HG02763 (cell line): ENCODE results near the gene KMT2E.

Experiments used
- ATAC-seq: cut with Tn5 transposase; IDR thresholded peaks from one replicate; pipeline ENCODE4 v1.9.1; 2021; ENCODE audit warnings: mild to moderate bottlenecking, moderate library complexity; ENCODE audit not compliant: unreplicated experiment

Gene KMT2E

DNA sequence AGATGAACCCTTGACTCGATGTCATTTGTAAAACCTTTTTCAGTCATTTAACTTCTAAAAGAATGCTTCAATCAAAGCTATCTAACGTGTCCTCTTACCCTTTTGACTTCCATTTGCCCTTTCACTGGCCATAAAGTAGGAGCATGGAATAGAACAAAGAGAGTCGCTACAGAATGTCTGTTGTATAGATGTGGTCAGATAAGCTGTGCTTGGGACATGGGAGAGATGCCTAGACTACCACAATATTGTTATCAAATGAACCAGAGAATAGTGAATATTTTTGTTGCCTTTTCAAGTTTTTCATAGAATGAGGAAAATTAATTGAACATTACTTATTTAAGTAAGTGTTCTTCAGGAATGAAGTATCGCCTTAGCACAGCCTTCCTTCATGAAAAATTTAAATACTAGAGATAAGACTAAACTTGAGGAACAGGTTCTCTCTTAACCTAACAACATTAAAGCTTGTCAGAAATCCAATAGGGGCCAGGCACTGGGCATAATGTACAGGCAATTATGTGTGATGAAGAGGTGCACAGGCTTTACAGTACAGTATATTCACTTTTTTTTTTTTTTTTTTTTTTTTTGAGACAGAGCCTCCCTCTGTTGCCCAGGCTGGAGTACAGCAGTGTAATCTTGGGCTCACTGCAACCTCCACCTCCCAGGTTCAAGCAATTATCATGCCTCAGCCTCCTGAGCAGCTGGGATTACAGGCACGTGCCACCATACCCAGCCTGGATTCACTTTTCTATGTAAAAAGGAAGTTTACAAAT is 7.5 kb upstream of the KMT2E start:
- no peak for ATAC-seq

DNA sequence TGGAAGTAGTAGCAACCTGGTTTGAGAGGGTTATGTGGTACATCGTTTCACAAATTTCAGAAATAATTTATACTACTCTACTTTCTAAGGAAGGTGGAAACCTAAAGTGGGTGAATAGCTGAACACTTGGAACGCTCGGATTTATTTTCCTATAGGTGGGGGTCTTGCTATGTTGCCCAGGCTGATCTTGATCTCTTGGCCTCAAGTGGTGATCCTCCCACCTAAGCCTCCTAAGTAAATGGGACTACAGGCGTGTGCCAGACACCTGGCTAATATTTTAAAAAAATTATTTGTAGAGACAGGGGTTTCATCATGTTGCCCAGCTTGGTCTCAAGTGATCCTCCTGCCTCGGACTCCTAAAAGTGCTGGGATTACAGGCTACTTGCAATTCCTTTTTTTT is 6.7 kb upstream of the KMT2E start:
- ATAC-seq, result no peak

DNA sequence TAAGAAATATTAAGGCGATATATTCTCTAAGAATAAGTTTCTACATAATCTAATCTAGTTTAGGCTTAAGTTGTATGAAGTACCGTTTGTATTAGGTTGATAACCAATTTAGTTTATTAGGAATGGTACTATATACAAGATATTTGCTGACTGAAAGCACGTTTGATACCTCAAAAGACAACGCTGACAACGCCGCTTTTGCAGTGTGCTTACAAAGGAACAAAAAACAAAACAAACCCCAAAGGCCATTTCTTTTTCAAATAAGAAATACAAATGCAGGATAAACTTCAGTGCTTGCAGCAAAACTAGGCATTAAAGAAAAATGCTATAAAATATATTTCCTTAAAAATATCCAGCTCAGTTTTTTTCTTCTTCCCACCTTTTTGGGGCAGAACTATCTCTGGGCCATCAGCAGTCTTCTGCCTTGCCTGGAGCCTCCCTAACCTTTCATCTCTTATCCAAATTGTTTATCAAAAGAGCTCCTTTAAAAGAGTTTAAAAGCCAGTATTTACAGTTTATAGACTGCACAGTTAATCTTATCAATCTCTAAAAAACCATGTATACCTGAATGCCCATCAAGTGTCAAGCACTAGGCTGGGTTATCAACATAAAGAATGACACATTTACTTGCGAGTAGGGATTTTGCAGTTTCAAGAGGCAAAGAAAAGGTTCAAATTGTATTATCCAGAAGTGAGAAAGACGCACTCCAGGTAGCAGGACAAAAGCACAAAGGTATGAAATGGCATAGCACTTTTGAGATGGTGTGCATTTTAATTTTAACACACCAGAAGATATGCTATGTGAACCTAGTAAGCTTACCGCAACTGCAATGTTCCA is 4.1 kb upstream of the KMT2E start:
- ATAC-seq, result no peak

DNA sequence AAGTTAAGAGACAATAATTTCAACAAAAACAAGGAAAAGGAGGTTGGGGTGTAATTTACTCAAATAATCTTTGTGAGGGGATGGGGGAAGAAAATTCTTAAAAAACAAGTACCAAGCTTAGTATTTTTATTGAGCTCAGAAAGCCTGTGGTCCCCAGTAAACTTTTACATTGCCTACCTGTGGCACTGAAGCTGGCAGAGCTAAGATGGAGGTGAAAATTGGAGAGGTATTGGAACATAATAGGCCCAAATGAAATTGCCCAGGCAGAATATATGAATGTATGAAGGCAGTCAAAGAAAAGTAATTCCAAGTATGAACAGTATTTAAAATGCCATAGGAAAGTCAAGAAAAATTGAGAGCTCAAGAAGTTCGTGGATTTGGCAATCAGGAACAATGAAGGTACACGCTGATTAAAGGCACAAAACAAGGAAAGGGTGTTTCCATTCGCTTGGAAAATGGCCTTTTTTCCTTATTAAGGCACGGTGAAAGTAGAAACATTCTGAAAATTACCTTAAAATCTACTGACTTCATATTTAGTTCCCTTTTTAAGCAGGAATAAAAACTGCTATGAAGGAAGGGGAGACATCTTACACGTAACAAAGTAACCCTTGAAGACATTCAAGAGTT is 3.4 kb upstream of the KMT2E start:
- no peak for ATAC-seq

DNA sequence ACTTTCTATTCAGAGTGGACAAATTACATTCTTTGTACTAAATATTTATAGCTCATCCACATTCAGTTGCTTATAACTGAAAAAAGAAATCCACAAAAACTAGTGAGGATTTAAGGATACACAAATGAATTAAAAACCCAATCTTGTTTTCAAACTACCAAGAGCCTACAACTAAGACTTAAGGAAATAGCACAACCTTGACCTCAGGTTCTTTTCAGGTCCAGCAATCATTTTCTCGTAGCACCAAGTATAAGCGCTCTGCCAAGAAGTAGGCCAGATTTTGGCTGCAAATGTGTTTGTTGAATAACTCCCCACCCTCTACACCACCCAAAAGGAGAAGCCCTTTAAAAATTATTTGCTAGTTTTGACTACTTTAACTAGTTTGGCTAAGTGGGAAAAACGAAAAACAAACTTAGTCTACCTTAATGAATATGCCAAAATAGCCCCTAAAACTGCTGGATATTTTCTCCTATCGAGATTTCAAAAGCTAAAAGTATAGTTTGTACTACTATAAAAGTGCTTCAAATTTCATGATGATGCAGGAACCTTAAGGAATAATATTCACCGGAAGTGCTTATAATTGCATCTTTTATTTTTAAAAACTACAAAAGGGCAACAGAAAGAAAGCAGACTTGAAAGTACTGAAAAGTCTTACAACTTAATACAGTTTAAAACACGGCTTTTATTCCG is 2.7 kb upstream of the KMT2E start:
- no peak for ATAC-seq

DNA sequence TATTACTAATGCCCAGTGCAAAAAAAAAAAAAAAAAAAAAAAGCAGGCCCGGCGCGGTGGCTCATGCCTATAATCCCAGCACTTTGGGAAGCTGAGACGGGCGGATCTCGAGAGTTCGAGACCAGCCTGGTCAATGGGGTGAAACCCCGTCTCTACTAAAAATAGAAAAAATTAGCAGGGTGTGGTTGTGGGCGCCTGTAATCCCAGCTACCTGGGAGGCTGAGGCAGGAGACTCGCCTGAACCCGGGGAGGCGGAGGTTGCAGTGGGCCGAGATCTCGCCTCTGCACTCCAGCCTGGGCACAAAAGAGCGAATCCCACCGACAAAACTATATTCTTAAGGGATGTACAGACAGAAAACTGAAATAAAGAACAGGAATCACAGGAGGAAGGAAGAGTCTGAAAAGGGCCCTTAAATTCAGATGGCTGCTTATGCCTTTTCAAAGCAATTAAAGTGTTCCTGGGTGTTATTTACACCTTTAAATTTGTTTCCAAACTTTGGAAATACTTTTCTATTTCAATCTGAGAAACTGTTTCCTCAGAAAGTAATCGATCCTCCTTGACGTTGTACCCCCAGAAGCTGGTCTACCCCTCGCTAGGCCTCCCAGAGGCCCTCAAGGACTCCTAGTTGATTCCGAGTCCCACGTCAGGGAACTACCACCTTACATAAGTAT is 2.0 kb upstream of the KMT2E start:
- ATAC-seq, result no peak

DNA sequence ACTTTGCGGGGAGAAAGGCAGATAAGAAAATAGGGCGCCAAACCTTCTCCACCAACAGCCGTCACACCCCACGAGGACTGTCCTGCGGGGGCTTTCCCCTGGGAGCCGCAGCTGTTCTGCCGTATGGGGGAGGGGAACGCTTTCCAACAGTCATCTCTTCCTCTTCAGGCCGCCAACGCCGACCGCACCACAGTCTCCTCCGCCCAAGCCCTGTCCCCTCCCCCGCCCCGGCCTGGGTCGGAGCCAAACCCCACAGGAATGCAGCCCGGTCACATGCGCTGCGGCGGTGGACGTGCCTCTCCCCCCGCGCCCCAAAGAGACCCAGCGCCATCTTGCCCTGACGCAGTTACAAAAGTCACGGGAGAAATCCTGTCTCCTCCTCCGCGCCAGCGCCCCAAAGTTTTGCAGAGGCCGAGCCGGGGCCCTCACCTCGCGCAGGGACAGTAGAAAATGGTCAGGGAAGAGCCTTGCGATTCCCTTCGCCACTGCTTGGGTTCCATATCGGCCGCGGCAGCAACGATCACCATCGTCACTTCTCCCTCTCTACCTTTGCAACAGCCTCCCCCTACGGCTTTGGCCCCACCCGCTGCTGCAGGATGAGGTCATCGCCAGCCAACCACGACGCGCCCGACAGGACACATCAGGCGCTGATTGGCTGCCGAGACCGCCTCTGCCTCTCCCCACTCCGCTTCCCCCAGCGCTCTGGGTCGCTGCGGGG is 1.3 kb upstream of the KMT2E start:
- peak; percentile 68 for ATAC-seq

DNA sequence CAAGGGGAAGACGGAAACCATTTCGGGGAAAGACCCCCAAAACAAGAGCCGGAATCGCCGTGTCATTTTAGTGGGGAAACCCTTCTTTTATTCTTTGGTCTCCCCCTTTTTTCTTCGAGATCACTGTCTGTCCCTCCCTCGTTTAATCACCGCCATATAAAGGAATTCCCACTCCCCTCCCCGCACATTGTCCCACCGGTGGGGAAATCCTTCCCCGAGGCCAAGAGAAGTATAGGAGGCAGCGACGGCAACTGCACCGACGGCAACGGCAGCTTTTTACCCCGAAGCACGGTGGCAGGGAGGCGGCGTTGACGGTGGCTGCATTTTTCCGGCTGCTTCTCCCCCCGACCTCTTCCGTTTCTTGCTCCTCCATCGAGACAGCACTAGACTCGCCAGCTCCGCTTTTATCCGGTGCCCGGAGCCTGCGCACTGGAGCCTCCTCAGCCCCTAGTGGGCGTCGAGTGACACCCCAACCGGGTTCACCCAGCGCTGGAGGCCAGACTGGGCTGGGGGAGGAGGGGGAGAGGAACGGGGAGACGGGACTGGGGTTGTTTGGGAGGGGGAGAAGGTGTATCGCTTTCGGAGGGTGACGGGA is 687 bp upstream of the KMT2E start:
- peak; percentile 33 for ATAC-seq

DNA sequence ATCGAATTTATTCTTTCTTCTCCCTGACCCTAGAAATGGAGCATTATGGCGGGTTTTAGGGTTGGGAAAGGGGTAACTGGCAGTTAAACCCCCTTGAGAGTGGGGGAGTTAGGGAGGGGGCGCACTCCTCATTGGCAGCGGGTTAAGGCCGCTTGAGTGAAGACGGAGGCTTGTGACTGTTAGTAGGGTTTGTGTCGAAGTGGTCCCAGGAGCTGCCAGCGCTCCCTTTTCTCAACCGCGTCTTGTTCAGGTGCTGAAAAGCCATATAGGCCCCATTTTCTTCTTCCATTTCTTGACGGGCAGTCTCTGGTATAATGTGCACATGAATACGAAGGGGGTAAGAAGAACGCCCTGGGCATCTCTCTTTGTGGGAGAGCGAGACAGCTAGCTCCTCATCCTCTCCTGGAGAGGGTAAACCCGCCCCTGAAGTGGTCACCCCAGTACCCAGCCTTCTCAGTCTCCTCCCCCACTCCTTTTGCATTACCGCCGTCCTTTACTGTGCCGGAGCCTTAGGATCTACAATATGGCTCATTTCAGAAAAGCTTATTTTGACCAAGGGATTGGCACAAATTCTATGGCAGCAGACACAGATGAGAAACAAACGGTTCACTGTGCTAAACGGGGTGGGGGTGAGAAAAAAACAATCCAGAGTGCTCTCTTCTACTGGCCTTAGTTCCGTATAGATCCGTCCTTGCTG is 836 bp downstream of the KMT2E start:
- ATAC-seq, result no peak

DNA sequence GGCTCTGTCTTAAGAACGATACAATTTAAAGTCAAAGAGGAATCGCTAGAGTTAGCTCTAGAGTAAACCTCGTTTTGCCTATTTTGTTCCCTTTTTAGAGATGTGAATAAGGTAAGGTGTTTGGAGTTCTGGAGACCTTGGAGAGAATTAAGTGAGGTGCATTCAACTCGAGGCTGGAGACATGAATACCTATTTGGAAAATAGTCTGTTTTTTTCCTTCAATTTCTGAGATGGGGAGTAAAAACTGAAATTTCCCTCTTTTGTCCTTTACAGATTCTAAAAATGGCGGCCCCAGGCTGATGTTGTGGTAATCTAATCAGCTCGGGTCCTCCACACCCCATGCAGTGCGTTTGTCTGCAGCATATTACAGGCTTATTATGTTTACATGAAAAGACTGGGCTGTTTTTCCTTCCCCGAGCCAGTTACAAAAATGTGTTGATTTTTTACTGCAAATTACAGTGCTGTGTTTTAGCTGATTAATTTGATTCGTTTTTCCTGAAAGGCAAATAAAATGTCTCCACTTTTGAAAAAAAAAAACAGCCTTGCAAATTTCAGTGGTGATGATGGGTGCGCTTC is 1.5 kb downstream of the KMT2E start:
- no peak for ATAC-seq

DNA sequence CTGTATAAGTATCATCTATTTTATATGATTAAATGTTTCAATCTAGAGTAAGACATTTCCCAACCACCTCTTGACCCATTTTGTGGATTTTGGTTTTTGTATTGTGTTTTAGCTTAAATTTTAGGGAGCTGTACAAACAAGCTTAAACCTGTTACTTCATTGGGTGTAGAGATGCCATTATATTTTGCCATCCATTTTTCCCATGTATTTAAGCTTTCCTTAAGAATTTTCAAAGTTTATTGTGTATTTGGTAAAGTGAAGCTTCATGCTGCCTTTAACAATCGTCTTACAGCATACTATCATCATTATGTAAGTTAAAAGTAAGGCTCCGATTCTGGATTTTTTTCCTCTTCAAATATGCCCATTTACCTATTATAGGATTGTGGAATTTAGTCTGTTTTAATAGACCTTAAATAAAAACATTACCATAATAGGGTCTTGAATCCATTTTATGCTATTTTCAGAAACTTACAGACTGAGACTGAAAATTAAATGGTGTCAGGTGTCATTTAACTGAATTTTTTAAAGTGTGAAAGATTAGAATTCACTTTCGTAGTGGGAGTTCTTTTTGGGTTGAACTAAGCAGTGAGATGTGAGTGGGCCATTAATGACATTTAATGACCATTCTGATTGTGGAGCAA is 2.2 kb downstream of the KMT2E start:
- no peak for ATAC-seq

DNA sequence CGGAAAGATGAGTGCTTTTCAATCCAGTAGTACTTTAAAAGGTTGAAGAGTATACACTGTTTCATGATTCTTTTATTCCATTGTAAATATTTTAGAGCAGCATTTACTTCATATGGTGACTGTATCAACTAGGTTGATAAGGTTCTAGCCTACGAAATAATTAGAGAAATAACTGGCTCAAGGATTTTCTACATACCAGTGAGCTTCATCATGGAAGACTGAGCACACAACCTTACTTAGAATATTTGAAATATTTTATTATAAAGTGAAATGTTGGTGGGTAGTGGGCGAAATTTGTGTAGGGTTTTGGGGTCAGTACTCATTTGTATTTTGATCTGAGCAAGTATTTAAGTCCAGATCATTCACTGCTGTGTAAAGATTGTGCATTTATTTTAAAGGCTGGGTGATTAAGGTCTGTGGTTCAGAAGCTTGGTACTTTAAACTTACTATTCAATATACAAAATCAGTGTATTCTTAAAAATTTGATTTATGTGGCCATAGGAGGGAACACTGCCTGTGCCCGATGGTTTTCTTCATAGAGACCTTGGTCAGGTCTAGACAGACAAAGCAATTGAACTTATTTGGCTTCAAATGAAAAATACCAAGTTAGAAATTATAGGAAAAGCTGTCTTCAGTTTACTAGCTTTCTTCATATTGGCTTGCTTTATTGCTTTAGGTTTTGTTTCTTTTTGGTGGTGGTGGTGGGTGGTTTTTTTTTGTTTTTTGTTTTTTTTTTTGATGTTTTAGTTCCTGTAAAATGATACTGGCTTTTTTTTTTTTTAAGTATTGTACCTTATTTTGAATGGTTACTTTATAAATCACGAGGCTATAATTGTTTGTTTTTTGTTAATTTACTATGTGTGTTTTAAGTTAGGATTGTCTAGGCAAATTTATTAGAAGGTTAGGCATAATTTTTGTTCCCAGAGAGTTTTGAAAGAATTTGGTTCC is 3.0 kb downstream of the KMT2E start:
- ATAC-seq, result no peak

DNA sequence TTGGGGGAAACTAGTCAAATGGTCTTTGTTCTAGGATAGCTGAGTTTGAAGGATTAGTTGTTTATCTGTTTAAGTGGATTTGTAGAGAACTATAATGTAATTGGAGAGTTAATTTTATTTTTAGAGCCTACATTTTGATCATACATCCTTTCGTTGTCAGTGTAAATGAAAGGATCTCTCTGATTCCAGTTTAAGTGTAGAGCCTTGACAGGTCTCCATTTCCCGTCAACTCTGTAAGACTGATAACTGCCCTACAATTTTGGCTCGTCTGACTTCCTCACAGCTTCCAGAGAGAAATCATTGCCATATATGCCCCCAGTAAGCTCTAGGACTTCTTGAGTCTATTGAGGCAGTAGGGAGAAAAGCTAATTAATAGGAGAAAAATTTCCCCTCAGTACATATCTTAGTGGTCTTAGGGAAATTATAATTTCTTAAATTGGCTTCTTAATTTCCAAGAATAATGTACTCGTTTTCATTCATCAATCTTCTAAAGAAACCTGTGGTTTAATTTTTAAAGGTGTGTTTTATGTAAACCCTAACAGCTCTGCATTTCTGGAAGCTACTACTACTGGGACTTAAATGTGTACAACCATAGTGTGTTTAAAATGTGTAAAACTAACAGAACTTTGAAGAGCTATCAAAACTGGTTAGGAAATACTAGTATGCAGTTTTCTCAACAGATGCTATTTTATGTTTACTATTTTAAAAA is 3.8 kb downstream of the KMT2E start:
- no peak for ATAC-seq

DNA sequence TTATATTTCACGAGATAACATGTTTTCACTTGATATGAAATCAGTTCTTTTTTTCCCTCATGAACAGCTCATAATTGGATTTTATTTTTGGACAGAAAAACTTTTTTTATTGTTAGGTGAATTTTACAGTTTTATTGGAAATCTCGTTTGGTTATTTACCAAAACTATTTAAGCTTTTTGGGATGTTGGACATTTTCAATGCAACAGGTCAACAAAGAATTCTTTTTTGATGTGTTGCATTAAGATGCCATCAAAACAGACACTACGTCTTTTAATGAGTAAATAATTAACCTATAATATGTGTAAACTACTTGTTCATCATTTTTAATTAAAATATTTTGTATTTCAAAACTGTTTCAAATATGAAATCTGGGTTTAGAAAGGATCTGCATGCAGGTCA is 5.3 kb downstream of the KMT2E start:
- ATAC-seq, result no peak

DNA sequence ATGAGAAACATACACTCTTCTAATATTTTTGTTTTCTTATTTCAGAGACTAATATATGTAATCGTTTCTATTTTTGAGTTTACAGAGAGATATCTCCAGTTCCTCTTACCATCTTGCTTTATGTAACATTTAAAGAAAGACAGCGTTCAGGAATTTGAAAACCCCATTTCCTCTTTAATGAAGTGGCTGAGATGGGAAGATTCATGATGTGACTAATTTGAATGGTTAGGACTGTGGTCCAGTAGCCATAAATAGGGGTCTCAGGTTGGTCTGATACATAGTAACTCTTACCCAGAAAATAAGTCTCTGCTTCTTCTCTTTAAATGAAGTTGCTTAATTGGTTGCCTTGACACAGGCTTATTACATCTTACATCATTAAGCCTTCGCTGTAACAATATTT is 6.9 kb downstream of the KMT2E start:
- no peak for ATAC-seq

DNA sequence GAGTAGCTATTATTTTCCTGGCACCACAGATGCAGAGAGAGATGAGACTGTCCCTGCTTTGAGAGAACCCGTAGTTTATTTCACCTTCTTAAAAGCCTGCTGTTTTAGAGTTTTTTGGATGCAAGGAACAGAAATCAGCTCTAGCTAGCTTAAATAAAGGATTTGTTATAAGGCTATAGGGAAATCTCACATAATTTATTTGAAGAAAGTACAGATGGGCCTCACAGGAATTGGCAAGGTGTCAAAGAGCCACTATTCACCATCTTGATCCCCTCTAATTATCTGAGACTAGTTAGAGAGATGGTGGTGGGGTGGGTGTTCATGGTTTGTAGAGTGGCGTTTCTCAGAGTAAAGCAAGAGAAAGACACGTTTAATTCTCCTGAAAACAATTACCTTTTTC is 7.3 kb downstream of the KMT2E start:
- no peak for ATAC-seq

DNA sequence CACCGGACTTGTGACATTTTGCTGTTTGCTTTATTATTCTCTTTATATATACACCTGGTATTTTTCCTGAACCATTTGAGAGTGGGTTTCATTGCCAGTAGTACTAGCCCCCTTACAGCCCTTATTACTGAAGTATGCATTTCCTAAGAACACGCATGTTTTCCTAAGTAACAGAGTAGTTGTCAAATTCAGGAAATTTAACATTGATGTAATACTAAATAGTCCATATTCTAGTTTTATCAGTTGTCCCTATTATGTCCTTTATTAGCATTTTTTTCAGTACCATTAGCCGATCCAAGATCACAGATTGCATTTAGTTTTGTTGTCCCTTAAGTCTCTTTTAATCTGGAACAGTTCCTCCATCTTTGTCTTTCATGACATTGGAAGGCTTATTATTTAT is 8.0 kb downstream of the KMT2E start:
- no peak for ATAC-seq
